Measurements from ENCODE around the gene DOCK8.
A peak's percentile ranks its signal among the peaks of the same experiment; 100 is the strongest.

Gene DOCK8

GRCh38 chr9:469672-470551 lies 255.2 kb downstream of the DOCK8 start:
- peak; percentile 90 for DNase-seq

DNA sequence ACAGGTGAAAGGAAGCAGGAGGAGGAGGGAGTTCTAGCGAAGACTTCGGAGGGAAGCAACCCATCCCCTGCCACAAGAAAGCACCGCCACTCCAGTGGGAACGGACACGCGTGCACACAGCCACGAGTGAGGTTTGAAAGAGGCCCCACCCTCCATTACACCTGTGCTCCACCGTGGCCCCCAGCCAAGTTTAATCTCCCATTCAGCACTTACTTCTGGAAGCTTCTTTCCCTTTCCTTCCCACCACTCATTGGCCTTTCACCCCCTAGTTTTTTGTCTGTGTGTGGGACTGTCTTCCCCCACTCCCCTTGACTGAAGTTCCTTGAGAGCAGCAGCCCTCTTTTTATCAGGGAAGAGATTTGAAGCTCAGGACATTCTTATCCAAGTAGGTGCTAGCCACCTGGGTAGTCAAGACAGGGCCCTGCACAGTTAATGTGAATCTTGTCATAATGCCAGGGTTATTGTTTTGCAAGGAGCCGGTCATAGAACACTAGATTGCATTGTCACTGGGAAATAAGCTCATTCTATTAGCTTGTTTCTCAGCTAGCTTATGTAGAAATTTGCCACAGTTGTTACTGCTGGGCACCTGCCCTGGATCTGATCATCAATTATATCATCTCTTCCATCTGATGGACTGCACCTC lies 256.0 kb downstream of the DOCK8 start:
- no peak for DNase-seq

DNA sequence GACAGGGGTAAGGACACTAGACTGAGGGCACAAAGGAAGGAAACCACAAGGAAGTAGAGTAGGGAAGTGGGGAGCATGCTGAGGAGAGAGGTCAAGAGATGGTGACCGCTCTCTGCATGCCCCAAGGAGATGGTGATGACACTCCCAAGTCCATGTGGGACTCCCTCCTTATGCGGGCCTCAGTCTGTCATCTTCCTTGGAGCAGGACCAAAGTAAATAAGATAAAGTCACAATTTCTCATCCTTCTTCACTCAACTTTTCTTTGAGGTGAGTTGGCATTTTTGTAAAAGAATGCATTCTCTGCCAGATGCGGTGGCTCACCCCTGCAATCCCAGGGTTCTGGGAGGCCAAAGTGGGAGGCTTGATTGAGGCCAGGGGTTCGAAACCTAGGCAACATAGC lies 256.7 kb downstream of the DOCK8 start:
- no peak for DNase-seq

- no peak for DNase-seq
Measured at GRCh38 chr9:472479-473075, 257.9 kb downstream of the DOCK8 start.

DNA sequence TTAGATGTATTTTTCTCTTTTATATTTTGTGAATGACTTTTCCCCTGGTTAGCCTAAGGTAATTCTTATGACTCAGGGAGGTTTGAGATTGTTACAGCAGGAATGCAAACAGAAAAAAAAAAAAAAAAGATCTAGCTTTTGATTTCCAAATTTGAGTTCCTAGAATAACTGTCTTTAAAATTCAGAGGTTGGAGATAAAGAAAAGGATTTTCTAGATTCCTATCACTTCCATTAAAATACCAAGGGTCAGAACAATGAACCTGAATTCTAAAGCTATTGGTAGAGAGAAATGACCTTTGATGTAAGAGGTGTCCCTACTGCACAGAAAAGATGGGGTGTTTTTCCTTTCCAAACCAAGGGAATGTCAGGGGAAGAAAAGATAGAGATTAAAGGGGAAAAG lies 262.5 kb downstream of the DOCK8 start:
- no peak for DNase-seq

DNA sequence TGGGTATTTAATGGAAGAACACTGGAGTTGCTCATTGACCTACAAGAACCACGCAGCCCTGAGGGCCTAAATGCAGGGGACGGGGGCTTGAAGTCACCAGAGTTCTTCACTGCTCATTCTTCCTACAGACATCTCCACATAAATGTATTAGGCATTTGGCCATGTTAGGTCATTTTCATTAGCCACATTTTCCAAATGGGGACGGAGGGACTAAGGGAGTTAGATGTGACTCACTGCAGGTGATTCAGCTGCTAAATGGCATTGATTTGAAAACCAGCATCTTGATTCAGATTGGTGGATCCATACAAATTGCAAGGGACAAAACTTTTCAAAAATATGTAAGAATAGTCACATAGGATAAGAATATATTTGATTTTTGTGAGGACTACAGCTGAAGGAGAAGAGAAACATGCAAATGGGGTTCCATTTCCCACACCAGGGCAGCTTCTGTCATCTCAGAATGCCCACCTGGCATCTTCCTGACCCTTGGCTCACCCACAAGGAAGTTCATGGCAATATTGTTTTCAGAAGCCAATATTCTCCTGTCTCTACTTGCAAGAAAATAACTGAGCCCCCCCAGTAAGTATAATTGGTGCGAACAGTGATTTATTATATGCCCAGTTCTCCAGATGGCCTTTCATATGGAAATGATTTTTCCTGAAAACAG lies 264.8 kb downstream of the DOCK8 start:
- no peak for DNase-seq

DNA sequence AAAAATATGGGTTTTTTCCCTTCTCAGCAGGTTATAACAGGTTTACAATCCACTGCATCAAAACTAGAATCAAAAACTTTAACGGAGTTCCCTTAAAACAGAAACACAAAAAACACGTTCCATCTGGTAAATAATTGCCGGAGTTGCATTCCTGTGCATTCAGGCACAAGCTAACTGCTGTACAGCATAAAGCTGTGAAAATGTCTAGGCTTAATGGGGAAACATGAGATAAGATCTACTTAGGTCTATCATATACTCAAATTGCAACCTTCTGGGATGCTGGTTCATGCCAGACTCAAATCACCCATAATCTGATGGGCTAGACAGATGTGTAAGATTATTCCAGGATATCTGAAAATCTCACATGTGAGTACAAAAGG lies 265.3 kb downstream of the DOCK8 start:
- DNase-seq = no peak

- no peak for DNase-seq
Measured at GRCh38 chr9:482739-483138, 268.1 kb downstream of the DOCK8 start.

GRCh38 chr9:486156-486555 lies 271.5 kb downstream of the DOCK8 start:
- no peak for DNase-seq

DNA sequence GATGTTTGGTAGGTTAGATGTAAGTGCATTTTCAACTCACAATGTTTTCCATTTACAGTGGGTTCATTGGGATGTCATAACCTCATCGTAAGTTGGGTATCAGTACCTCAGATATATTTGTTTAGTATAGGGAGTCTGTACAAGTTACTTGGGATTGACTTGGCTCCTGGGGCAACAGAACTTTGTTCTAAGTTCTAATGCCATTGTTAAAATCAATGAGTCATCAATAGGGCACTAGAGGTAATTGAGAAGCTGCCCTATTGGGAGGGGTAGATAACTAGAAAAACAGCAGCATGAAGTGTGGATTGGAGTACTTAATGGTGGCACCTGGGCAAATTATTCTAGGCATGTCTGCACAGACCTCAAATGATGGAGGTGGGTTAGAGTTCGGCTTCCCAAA lies 272.8 kb downstream of the DOCK8 start:
- no peak for DNase-seq

DNA sequence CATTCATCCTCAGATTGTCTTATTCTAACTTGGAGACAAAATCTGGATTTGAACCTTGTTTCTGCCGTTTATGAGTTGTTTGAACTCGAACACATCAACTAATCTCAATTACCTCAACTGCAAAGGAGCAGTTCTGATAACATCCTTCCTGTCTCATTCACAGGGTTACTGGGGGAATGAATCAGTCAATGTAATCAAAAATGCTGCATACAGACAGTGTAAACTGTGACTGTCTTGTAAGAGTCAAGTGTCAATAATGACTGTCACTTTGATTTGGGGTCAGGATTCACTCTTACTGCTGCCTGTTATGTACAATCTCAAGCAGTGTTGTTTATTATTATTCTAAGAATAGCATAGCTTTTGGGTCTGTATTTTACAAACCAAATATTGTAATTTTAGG lies 273.8 kb downstream of the DOCK8 start:
- DNase-seq = no peak

DNA sequence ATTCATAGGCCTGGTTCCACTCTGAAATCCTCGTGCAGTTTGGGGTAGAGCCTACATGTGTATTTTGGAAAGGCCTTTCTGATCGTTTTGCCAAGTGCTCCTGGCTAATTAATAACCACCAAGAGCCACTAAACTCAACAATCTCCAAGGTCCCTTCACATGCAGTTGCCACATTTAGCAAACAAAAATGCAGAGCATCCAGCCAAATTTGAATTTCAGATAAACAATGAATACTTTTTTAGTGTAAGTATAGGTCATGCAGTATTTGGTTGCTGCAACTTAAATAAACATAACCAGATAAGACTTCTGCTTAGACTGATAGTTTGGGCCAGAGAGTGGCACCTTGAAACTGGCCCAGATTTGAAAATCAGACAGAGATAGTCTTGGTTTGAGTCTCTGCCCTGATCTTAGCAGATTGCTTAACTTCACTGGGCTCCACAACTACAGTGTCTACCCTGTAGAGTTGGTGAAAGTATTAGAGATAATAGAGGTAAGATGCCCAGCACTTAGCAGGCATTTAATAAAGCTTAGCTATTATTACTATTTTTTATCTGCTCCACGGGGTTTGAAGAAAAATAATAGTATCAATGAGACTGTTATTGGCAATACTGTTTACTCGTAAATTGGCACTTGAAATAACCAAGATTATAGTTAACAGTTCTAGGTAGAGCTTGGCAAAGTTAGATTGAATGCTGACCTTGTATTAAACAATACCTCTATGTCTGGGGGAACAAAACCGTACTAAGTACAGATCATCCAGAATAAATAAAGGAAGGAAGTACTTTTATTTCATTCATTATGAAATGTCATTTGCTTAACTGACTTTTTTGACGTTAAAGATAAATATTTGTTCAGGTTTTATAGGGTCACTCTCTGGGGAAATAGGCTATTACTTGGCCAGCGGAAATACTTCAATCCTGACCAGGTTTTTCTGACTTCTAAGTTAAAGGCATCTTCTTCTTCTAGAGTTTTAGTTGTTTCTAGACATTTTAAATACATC lies 274.8 kb downstream of the DOCK8 start:
- no peak for DNase-seq

DNA sequence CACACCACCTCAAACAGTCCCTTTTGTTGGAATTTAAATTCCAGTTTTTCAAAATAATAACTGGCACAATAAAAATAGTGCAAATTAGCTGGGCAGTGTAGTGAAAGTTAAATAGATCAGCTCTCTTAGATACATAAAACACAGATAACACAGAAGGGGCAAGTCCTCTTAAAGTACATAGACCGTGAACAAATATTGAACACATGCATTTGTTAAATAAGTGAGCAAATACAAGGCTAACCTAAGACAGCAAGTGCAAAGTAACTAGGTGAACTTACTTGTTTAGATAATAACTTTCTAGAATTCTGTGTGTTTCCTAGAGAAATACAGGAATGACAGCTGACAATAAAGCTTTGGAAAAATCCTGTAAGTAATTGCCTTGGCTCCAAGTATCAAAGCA lies 280.1 kb downstream of the DOCK8 start:
- no peak for DNase-seq

DNA sequence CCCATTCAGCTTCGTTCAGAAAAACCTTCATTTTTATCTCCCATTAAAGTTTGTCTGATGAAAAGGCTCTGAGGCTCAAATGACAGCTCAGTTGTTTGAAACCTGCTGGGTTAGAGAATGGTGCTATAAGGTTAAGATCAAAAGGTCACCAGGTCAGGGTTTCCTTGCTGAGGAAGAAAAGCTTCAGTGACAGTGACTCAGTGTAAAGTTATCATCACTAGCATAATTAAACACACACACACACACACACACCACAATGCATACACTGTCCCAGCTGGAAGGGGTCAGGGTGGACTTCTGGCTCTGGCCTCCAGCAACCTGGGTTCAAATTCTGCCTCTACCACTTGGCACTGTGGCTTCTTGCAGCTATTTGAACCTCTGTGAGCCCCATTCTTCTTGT lies 281.1 kb downstream of the DOCK8 start:
- no peak for DNase-seq

GRCh38 chr9:503326-503725 lies 288.7 kb downstream of the DOCK8 start:
- DNase-seq = no peak

- peak; percentile 77 for DNase-seq
Measured at GRCh38 chr9:503881-504852, 289.5 kb downstream of the DOCK8 start, which contains the start of gene KANK1. Gene KANK1, plus strand, starts transcription at chr9:504695.

DNA sequence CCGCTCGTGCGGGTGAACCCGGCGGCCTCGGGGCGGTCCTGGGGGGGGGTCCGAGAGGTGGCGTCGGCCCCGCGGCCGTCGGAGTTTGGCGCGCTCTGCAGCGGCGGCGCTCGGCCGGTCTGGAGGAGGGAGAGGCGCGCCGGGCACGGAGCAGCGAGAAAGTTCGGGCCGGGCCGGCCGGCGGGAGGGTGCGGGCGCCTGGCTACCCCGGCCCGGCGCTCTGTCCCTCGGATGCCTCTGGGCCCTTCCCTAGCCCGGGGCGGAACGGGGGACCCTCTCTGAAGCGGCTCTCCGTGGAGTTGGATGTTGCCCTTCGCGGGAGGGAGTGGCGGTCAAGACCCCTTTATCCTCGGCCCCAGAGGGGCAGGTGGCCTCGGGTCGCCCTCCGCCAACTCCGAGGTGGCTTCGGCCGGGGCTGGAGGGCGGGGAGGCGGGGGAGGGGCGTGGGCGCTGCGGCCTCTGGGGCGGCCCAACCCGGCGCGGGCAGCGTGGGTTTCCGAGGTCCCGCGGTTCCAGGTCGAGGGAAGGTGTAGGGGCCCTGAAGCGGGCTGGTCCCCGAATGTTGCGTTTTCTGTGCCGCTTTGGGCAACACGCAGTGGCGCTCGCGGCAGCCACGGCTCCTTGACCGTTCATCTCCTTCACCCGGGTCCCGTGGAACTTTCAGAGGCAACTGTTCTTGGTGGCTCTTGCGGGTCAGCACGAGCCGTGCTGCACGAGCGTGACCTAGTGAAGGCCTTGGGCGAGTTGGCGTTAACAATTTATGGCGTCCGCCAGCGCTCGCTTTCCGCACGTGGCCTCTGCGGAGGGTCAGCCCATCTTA lies 290.5 kb downstream of the DOCK8 start:
- no peak for DNase-seq

- no peak for DNase-seq
Measured at GRCh38 chr9:505741-506059, 291.0 kb downstream of the DOCK8 start.

DNA sequence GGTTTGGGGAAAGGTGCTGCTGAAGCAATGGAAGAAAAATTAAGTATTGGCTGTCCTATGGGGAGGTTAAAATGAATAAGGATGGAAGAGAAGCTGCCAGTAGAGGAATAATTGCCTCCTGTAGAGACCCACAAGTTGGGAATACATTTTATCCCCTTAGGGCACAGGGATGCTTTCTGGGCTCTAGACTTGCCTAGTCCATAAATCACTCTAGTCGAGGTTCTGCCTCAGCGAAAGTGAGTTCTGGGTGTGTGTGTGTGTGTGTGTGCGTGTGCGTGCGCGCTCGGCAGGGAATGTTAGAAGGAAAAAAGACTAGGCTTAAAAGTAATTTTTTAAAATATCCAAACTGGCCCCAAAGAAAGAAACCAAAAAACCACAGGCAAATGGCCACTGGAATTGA lies 291.6 kb downstream of the DOCK8 start:
- no peak for DNase-seq

DNA sequence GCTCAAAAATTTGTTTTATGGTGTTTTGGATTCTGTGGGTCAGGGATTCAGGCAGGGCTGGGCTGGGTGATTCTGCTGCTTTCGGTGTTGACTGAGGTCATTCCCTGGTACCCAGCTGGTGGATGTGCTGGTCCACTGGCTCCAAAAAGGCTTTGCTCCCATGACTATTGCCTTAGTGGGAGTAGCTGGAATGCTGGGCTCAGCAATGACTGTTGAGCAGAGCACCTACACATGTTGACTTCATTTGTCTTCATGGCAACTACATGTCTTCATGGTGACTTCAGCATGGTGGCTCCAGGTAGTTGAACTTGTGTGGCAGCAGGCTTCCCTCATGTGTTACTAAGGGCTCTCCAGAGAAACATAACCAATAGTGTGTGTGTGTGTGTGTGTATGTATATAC lies 297.2 kb downstream of the DOCK8 start:
- DNase-seq = no peak
